ENCODE data around the gene MTFR2.

GRCh38 chr6:136186363-136186762 is 63.7 kb downstream of the MTFR2 start:
- TF ChIP-seq POLR2A (IDR thresholded peaks at IDR 0.05): no peak
- TF ChIP-seq EP300 (IDR thresholded peaks at IDR 0.05): no peak
